Measurements from ENCODE around the gene CDT1. TPM values are rescaled to one million over a fixed set of nuclear protein-coding genes. Genes with fewer than 3 reads are reported as not detected.

Gene CDT1
- 55.9 and 56.5 TPM in 2 replicates for total RNA-seq

DNA sequence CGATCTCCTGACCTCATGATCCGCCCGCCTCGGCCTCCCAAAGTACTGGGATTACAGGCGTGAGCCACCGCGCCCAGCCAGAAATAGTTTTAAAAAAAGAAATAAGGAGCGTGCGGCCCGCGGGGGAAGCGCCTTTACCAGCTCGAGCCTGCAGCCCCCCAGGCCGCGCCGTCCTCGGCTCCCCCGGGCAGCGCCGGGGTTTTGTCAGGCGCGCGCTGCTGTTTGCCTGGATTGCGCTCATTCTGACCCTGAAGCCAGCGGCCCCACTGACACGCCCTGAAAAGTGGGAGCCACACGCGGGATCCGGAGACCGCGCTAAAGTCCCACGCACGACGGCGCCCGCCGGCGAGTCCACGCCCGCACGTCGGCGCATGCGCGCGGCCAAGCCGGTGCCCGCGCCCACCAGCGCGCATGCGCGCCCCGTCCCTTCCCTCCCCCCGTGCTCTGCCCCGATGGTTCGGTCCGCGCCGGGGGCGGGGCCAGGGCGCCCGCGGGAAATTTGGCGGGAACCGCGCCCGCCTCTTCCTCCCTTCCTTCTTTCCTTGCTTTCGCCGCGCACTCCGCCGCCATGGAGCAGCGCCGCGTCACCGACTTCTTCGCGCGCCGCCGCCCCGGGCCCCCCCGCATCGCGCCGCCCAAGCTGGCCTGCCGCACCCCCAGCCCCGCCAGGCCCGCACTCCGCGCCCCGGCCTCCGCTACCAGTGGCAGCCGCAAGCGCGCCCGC, at the start of gene CDT1:
CDT1 (plus strand) TSS at position 526 of the 724 bp plus-strand sequence; CDS start at position 569, 43 bp downstream.

GRCh38 chr16:88785106-88785924, 18.3 kb upstream of the CDT1 start, which contains the start of gene PIEZO1:
Gene PIEZO1, minus strand, starts transcription at chr16:88785220. Its CDS starts 256 bp downstream, at chr16:88784964.

DNA sequence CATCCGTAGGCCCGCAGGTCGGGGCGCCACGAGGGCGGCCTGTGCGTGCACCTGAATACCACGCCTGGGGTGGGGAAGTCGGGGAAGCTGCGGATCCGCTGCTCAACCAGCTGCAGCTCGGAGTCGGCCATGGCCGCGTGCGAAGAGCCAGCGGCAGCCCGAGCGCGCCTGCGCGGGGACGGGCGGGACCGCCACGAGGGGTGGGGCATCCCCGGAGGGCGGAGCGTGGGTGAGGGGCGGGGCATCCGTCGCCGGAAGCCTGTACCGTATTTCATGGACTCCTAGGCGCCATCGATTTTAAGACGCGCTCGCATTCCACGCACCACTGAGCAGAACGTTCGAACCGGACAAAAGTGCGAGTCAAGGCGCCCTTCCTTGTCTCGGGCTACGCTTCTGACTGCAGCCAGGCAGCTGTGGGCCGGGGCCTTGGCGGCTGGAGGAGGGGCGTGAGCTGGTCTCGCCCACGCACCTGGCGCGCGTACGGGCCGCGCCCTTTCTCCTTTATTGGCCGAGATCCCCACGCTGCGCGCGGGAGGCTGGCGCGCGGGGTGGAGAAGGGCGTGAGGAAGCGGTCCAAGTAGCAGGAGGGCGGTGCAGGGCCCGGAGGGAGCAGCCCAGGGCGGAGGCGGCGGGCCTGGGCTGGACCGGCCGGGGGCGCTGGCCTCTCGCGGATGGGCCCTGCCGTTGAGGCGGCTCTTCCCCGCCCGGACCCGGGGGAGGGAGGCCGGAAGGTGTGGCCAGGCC, 8.4 kb downstream of the CDT1 start, which contains the start of gene APRT:
APRT (minus strand) TSS at position 160 of the 744 bp plus-strand sequence; CDS start at position 131, 29 bp downstream.

GRCh38 chr16:88856828-88857727, 53.5 kb downstream of the CDT1 start, which contains the start of the genes GALNS and TRAPPC2L:
Gene GALNS, minus strand, starts transcription at chr16:88856947. Its CDS starts 70 bp downstream, at chr16:88856877.
Gene TRAPPC2L, plus strand, starts transcription at chr16:88857127. Its CDS starts 24 bp downstream, at chr16:88857151.

Other genes with a start within 250 kb of the CDT1 start
- 16.2 and 18.2 TPM in 2 replicates for gene ZC3H18, start 233.4 kb upstream of the CDT1 start, total RNA-seq
- not detected in 2 replicates for gene IL17C, start 165.2 kb upstream of the CDT1 start, total RNA-seq
- 259 and 301 TPM in 2 replicates for gene CYBA, start 152.7 kb upstream of the CDT1 start, total RNA-seq
- gene MVD, start 140.7 kb upstream of the CDT1 start, total RNA-seq = 198 and 203 TPM in 2 replicates
- gene SNAI3, start 117.3 kb upstream of the CDT1 start, total RNA-seq = 0.70 and 0.71 TPM in 2 replicates
- 19.7 and 24.0 TPM in 2 replicates for gene RNF166, start 97.4 kb upstream of the CDT1 start, total RNA-seq
- gene CTU2, start 97.3 kb upstream of the CDT1 start, total RNA-seq = 13.7 and 15.0 TPM in 2 replicates
- 192 and 206 TPM in 2 replicates for gene PIEZO1, start 18.6 kb upstream of the CDT1 start, total RNA-seq
- gene APRT, start 8.1 kb downstream of the CDT1 start, total RNA-seq = 296 and 338 TPM in 2 replicates
- 10.1 and 18.1 TPM in 2 replicates for gene GALNS, start 53.2 kb downstream of the CDT1 start, total RNA-seq
- gene TRAPPC2L, start 53.3 kb downstream of the CDT1 start, total RNA-seq = 38.0 and 46.8 TPM in 2 replicates
- gene PABPN1L, start 62.9 kb downstream of the CDT1 start, total RNA-seq = not detected in 2 replicates
- 0.09 and 0.63 TPM in 2 replicates for gene CBFA2T3, start 173.4 kb downstream of the CDT1 start, total RNA-seq

Data from airway epithelial cell (primary cell).